ENCODE results near the gene BET1L.

The BET1L gene

GRCh38 chr11:209275-210121 lies 2.3 kb upstream of the BET1L start:
- Mint-ChIP-seq H3K9me3 (no peaks in the 10 kb centered on the region), H3K4me3 (peak overlapping the region; percentile 99), H3K27me3 (no peaks in the 10 kb centered on the region), H3K36me3 (ENCODE audit: low read depth) (peaks cover 50% of the 10 kb centered on the region), H3K4me1 (peaks cover 45% of the 10 kb centered on the region), H3K27ac (peak overlapping the region; percentile 99)
- DNase-seq (no peak), ATAC-seq (no peak)

- Mint-ChIP-seq H3K9me3 (no peaks in the 10 kb centered on the region), H3K27me3 (no peaks in the 10 kb centered on the region), H3K4me3 (peak overlapping the region; percentile 99), H3K36me3 (ENCODE audit: low read depth) (peaks cover 50% of the 10 kb centered on the region), H3K27ac (peak overlapping the region; percentile 99), H3K4me1 (peaks cover 50% of the 10 kb centered on the region)
- ATAC-seq (no peak), DNase-seq (no peak)
Observed at GRCh38 chr11:208917-209260, 1.7 kb upstream of the BET1L start.

- Mint-ChIP-seq H3K27ac (peak overlapping the region; percentile 99), H3K36me3 (ENCODE audit: low read depth) (peaks cover 50% of the 10 kb centered on the region), H3K9me3 (no peaks in the 10 kb centered on the region), H3K27me3 (no peaks in the 10 kb centered on the region), H3K4me3 (peak overlapping the region; percentile 99), H3K4me1 (peaks cover 55% of the 10 kb centered on the region)
- ATAC-seq (peak; percentile 65), DNase-seq (peak; percentile 86)
Observed at GRCh38 chr11:208181-208916, 1.1 kb upstream of the BET1L start.

- Mint-ChIP-seq H3K27ac (peak overlapping the region; percentile 99), H3K27me3 (no peaks in the 10 kb centered on the region), H3K36me3 (ENCODE audit: low read depth) (peaks cover 49% of the 10 kb centered on the region), H3K4me3 (peak overlapping the region; percentile 99), H3K4me1 (peaks cover 61% of the 10 kb centered on the region), H3K9me3 (no peaks in the 10 kb centered on the region)
- ATAC-seq, result peak; percentile 5
- DNase-seq, result no peak
Observed at GRCh38 chr11:207863-208180, 623 bp upstream of the BET1L start.

GRCh38 chr11:206526-207207 lies 532 bp downstream of the BET1L start:
- Mint-ChIP-seq H3K27me3 (no peaks in the 10 kb centered on the region), H3K4me1 (peaks cover 70% of the 10 kb centered on the region), H3K36me3 (ENCODE audit: low read depth) (peaks cover 44% of the 10 kb centered on the region), H3K4me3 (peak overlapping the region; percentile 99), H3K9me3 (no peaks in the 10 kb centered on the region), H3K27ac (peak overlapping the region; percentile 99)
- ATAC-seq (no peak), DNase-seq (peak; percentile 19)

GRCh38 chr11:206002-206384 lies 1.2 kb downstream of the BET1L start:
- Mint-ChIP-seq H3K4me3 (peak overlapping the region; percentile 99), H3K36me3 (ENCODE audit: low read depth) (peaks cover 37% of the 10 kb centered on the region), H3K27me3 (no peaks in the 10 kb centered on the region), H3K9me3 (no peaks in the 10 kb centered on the region), H3K27ac (peak overlapping the region; percentile 95), H3K4me1 (peaks cover 71% of the 10 kb centered on the region)
- DNase-seq (peak; percentile 5), ATAC-seq (no peak)

GRCh38 chr11:205221-206001 lies 1.8 kb downstream of the BET1L start:
- DNase-seq, result no peak
- H3K4me1 Mint-ChIP-seq, result peaks cover 73% of the 10 kb centered on the region
- peaks cover 36% of the 10 kb centered on the region for H3K36me3 Mint-ChIP-seq (ENCODE audit: low read depth)
- peak overlapping the region; percentile 95 for H3K27ac Mint-ChIP-seq
- H3K4me3 Mint-ChIP-seq, result peak overlapping the region; percentile 99
- H3K27me3 Mint-ChIP-seq, result no peaks in the 10 kb centered on the region
- H3K9me3 Mint-ChIP-seq, result no peaks in the 10 kb centered on the region
- ATAC-seq, result no peak

GRCh38 chr11:204587-205109 lies 2.6 kb downstream of the BET1L start:
- no peak overlapping the region for H3K4me3 Mint-ChIP-seq
- H3K27ac Mint-ChIP-seq, result peak overlapping the region; percentile 29
- H3K9me3 Mint-ChIP-seq, result no peaks in the 10 kb centered on the region
- peaks cover 65% of the 10 kb centered on the region for H3K4me1 Mint-ChIP-seq
- no peaks in the 10 kb centered on the region for H3K27me3 Mint-ChIP-seq
- no peak for ATAC-seq
- no peak for DNase-seq
- H3K36me3 Mint-ChIP-seq (ENCODE audit: low read depth), result peaks cover 30% of the 10 kb centered on the region

GRCh38 chr11:203945-204586 lies 3.1 kb downstream of the BET1L start:
- Mint-ChIP-seq H3K4me3 (no peak overlapping the region), H3K27ac (peak overlapping the region; percentile 91), H3K36me3 (ENCODE audit: low read depth) (peaks cover 29% of the 10 kb centered on the region), H3K27me3 (no peaks in the 10 kb centered on the region), H3K9me3 (no peaks in the 10 kb centered on the region), H3K4me1 (peaks cover 62% of the 10 kb centered on the region)
- no peak for ATAC-seq
- DNase-seq, result no peak

- no peak for ATAC-seq
- Mint-ChIP-seq H3K36me3 (ENCODE audit: low read depth) (peaks cover 29% of the 10 kb centered on the region), H3K9me3 (no peaks in the 10 kb centered on the region), H3K27me3 (no peaks in the 10 kb centered on the region), H3K4me1 (peaks cover 62% of the 10 kb centered on the region), H3K4me3 (peak overlapping the region; percentile 13), H3K27ac (peak overlapping the region; percentile 91)
- no peak for DNase-seq
Observed at GRCh38 chr11:203056-203944, 3.9 kb downstream of the BET1L start.

- no peaks in the 10 kb centered on the region for H3K27me3 Mint-ChIP-seq
- peak overlapping the region; percentile 51 for H3K4me3 Mint-ChIP-seq
- DNase-seq (no peak), ATAC-seq (no peak)
- no peaks in the 10 kb centered on the region for H3K9me3 Mint-ChIP-seq
- peak overlapping the region; percentile 91 for H3K27ac Mint-ChIP-seq
- peaks cover 59% of the 10 kb centered on the region for H3K4me1 Mint-ChIP-seq
- H3K36me3 Mint-ChIP-seq (ENCODE audit: low read depth), result peaks cover 26% of the 10 kb centered on the region
Observed at GRCh38 chr11:202490-202889, 4.7 kb downstream of the BET1L start.

- ATAC-seq, result peak; percentile 5
Observed at GRCh38 chr11:201966-202365, 5.2 kb downstream of the BET1L start.

More at GRCh38 chr11:201966-202365, 5.2 kb downstream of the BET1L start:
- H3K4me3 Mint-ChIP-seq, result peak overlapping the region; percentile 51
- no peaks in the 10 kb centered on the region for H3K27me3 Mint-ChIP-seq
- no peak for DNase-seq
- H3K9me3 Mint-ChIP-seq, result no peaks in the 10 kb centered on the region
- H3K27ac Mint-ChIP-seq, result peak overlapping the region; percentile 91
- peaks cover 23% of the 10 kb centered on the region for H3K36me3 Mint-ChIP-seq (ENCODE audit: low read depth)
- peaks cover 55% of the 10 kb centered on the region for H3K4me1 Mint-ChIP-seq

All from activated naive CD8-positive, alpha-beta T cell treated with anti-CD3 and anti-CD28 coated beads, Interleukin-2, amount 50 U/mL, for 24 hours (primary cell).